Measurements from ENCODE around the gene ENO4.

GRCh38 chr10:116925056-116925455, 75.8 kb downstream of the ENO4 start:
- TF ChIP-seq, protein P1, sequence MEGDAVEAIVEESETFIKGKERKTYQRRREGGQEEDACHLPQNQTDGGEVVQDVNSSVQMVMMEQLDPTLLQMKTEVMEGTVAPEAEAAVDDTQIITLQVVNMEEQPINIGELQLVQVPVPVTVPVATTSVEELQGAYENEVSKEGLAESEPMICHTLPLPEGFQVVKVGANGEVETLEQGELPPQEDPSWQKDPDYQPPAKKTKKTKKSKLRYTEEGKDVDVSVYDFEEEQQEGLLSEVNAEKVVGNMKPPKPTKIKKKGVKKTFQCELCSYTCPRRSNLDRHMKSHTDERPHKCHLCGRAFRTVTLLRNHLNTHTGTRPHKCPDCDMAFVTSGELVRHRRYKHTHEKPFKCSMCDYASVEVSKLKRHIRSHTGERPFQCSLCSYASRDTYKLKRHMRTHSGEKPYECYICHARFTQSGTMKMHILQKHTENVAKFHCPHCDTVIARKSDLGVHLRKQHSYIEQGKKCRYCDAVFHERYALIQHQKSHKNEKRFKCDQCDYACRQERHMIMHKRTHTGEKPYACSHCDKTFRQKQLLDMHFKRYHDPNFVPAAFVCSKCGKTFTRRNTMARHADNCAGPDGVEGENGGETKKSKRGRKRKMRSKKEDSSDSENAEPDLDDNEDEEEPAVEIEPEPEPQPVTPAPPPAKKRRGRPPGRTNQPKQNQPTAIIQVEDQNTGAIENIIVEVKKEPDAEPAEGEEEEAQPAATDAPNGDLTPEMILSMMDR (IDR thresholded peaks at IDR 0.05), result no peak
- no peak for TF ChIP-seq POLR2AphosphoS5 (IDR thresholded peaks at IDR 0.05)

All from prostate gland (tissue), 2 donors.